CD4-positive, CD25-positive, alpha-beta regulatory T cell (primary cell): Measurements from ENCODE around the gene DMRTB1. TPM values are rescaled to one million over a fixed set of nuclear protein-coding genes. Genes with fewer than 3 reads are reported as not detected.
A peak's percentile ranks its signal among the peaks of the same experiment; 100 is the strongest.

ENCODE experiments used
- ATAC-seq, 2 donors: fragments of 150-1000 bp; cut with Tn5 transposase; one replicate each; pipeline ENCODE4 v1.10.0; 2021; ENCODE audit warnings: low read depth in 2 of 2, moderate number of reproducible peaks in 2 of 2, moderate library complexity in 1 of 2
- DNase-seq, 3 donors: peaks; one replicate each; pipeline versions ENCODE4 v3.0.0 to v3.0.0-alpha.2; 2012 to 2022; ENCODE audit warnings: mixed read lengths in 1 of 3
- H3K27ac ChIP-seq: one replicate; pipeline ENCODE4 v1.7.0; 2013; ENCODE audit warnings: mild to moderate bottlenecking, low read length; ENCODE audit not compliant: insufficient read depth, poor library complexity, severe bottlenecking
- H3K27me3 ChIP-seq: one replicate; pipeline ENCODE4 v1.7.0; 2013; ENCODE audit warnings: low read length; ENCODE audit not compliant: control insufficient read depth, insufficient read depth
- H3K36me3 ChIP-seq: one replicate; pipeline ENCODE4 v1.7.0; 2013; ENCODE audit warnings: mild to moderate bottlenecking, low read length, moderate library complexity; ENCODE audit not compliant: control insufficient read depth, insufficient read depth
- H3K4me1 ChIP-seq: 2 replicates; pipeline ENCODE4 v1.7.0; 2013; ENCODE audit warnings: mild to moderate bottlenecking, low read length; ENCODE audit not compliant: insufficient read depth, control insufficient read depth, poor library complexity, severe bottlenecking
- H3K4me3 ChIP-seq: one replicate; pipeline ENCODE4 v1.7.0; 2013; ENCODE audit warnings: low read depth, mild to moderate bottlenecking, low read length, moderate library complexity
- H3K9me3 ChIP-seq, 2 experiments: 1 replicate in 1 of 2; 2 replicates in 1 of 2; pipeline ENCODE4 v1.7.0; 2013; ENCODE audit warnings: low read length in 2 of 2, mild to moderate bottlenecking in 1 of 2, moderate library complexity in 1 of 2; ENCODE audit not compliant: control insufficient read depth in 2 of 2
- H3K27ac Mint-ChIP-seq, 3 donors: one replicate each; pipeline ENCODE4 v1.8.0; 2020 to 2022; ENCODE audit warnings: mild to moderate bottlenecking in 3 of 3, mixed read lengths in 3 of 3, moderate library complexity in 2 of 3
- H3K27me3 Mint-ChIP-seq: one replicate; pipeline ENCODE4 v1.8.0; 2022; ENCODE audit warnings: mild to moderate bottlenecking, mixed read lengths
- H3K36me3 Mint-ChIP-seq: one replicate; pipeline ENCODE4 v1.8.0; 2020; ENCODE audit warnings: mixed read lengths
- H3K4me1 Mint-ChIP-seq, 4 donors: one replicate each; pipeline ENCODE4 v1.8.0; 2020 to 2022; ENCODE audit warnings: mixed read lengths in 4 of 4, mild to moderate bottlenecking in 1 of 4
- H3K4me3 Mint-ChIP-seq, 4 donors: one replicate each; pipeline ENCODE4 v1.8.0; 2020 to 2022; ENCODE audit warnings: mild to moderate bottlenecking in 4 of 4, mixed read lengths in 4 of 4, moderate library complexity in 3 of 4
- H3K9me3 Mint-ChIP-seq, 7 donors: one replicate each; pipeline ENCODE4 v1.8.0; 2020 to 2022; ENCODE audit warnings: mixed read lengths in 7 of 7, mild to moderate bottlenecking in 3 of 7, moderate library complexity in 2 of 7
- polyA plus RNA-seq, 4 donors: library from polyadenylated mRNA; unstranded; fragments of 300-500 nt; fragmentation: Illumina TruSeq; gene quantifications; one replicate each; pipeline ENCODE4 v1.2.3, GENCODE V29; 2021
- total RNA-seq: library from RNA; stranded (reverse); gene quantifications from one replicate; pipeline ENCODE4 v1.2.3, GENCODE V29; 2022

DMRTB1 gene
- total and polyA plus RNA-seq, 5 donors from 2014 or later: not detected

GRCh38 chr1:53510215-53510614 is 51.0 kb downstream of the DMRTB1 start:
- Histone ChIP-seq H3K9me3 (no peaks in the 10 kb centered on the region), H3K36me3 (no peaks in the 10 kb centered on the region), H3K4me3 (no peak overlapping the region), H3K4me1 (no peaks in the 10 kb centered on the region), H3K27me3 (no peaks in the 10 kb centered on the region), H3K27ac (no peak overlapping the region)
- H3K36me3 Mint-ChIP-seq: no peaks in the 10 kb centered on the region
- no peak for ATAC-seq
- H3K27ac Mint-ChIP-seq: no peak overlapping the region
- H3K4me1 Mint-ChIP-seq: no peaks in the 10 kb centered on the region
- H3K27me3 Mint-ChIP-seq: no peaks in the 10 kb centered on the region
- no peak for DNase-seq
- H3K9me3 Mint-ChIP-seq: no peaks in the 10 kb centered on the region
- no peak overlapping the region for H3K4me3 Mint-ChIP-seq

GRCh38 chr1:53511323-53511932 is 52.2 kb downstream of the DMRTB1 start:
- H3K27ac Mint-ChIP-seq: no peak overlapping the region
- no peaks in the 10 kb centered on the region for H3K4me1 Mint-ChIP-seq
- no peaks in the 10 kb centered on the region for H3K27me3 Mint-ChIP-seq
- DNase-seq (no peak), ATAC-seq (no peak)
- Histone ChIP-seq H3K27me3 (no peaks in the 10 kb centered on the region), H3K4me1 (no peaks in the 10 kb centered on the region), H3K36me3 (no peaks in the 10 kb centered on the region), H3K4me3 (no peak overlapping the region), H3K27ac (no peak overlapping the region), H3K9me3 (no peaks in the 10 kb centered on the region)
- no peak overlapping the region for H3K4me3 Mint-ChIP-seq
- no peaks in the 10 kb centered on the region for H3K36me3 Mint-ChIP-seq
- no peaks in the 10 kb centered on the region for H3K9me3 Mint-ChIP-seq

- no peak for ATAC-seq
Measured at GRCh38 chr1:53511933-53512806, 53.0 kb downstream of the DMRTB1 start.

GRCh38 chr1:53512807-53513755 is 53.9 kb downstream of the DMRTB1 start:
- no peak for ATAC-seq
- H3K27ac Mint-ChIP-seq: peak overlapping the region in 1 of 3 donors; percentile 56

More at GRCh38 chr1:53511933-53512806, 53.0 kb downstream of the DMRTB1 start:
- H3K36me3 ChIP-seq: no peaks in the 10 kb centered on the region
- Mint-ChIP-seq H3K27ac (no peak overlapping the region), H3K4me1 (no peaks in the 10 kb centered on the region), H3K36me3 (no peaks in the 10 kb centered on the region), H3K4me3 (no peak overlapping the region), H3K9me3 (no peaks in the 10 kb centered on the region), H3K27me3 (no peaks in the 10 kb centered on the region)
- H3K4me3 ChIP-seq: no peak overlapping the region
- no peak for DNase-seq
- H3K27ac ChIP-seq: no peak overlapping the region
- H3K9me3 ChIP-seq: no peaks in the 10 kb centered on the region
- H3K4me1 ChIP-seq: no peaks in the 10 kb centered on the region
- no peaks in the 10 kb centered on the region for H3K27me3 ChIP-seq

GRCh38 chr1:53513846-53514245 is 54.6 kb downstream of the DMRTB1 start:
- ATAC-seq: no peak
- Mint-ChIP-seq H3K4me3 (no peak overlapping the region), H3K27me3 (no peaks in the 10 kb centered on the region), H3K27ac (no peak overlapping the region), H3K4me1 (no peaks in the 10 kb centered on the region), H3K9me3 (no peaks in the 10 kb centered on the region), H3K36me3 (no peaks in the 10 kb centered on the region)
- no peaks in the 10 kb centered on the region for H3K9me3 ChIP-seq
- no peaks in the 10 kb centered on the region for H3K27me3 ChIP-seq
- no peak for DNase-seq
- no peaks in the 10 kb centered on the region for H3K36me3 ChIP-seq
- no peaks in the 10 kb centered on the region for H3K4me1 ChIP-seq
- H3K4me3 ChIP-seq: no peak overlapping the region
- H3K27ac ChIP-seq: no peak overlapping the region

More at GRCh38 chr1:53512807-53513755, 53.9 kb downstream of the DMRTB1 start:
- H3K9me3 ChIP-seq: no peaks in the 10 kb centered on the region
- no peaks in the 10 kb centered on the region for H3K9me3 Mint-ChIP-seq
- no peak for DNase-seq
- H3K36me3 ChIP-seq: no peaks in the 10 kb centered on the region
- H3K4me3 Mint-ChIP-seq: no peak overlapping the region
- H3K4me1 ChIP-seq: no peaks in the 10 kb centered on the region
- no peaks in the 10 kb centered on the region for H3K27me3 Mint-ChIP-seq
- H3K27me3 ChIP-seq: no peaks in the 10 kb centered on the region
- H3K27ac ChIP-seq: no peak overlapping the region
- H3K36me3 Mint-ChIP-seq: no peaks in the 10 kb centered on the region
- no peak overlapping the region for H3K4me3 ChIP-seq
- no peaks in the 10 kb centered on the region for H3K4me1 Mint-ChIP-seq

- Mint-ChIP-seq H3K4me3 (no peak overlapping the region), H3K4me1 (no peaks in the 10 kb centered on the region), H3K27ac (no peak overlapping the region), H3K36me3 (no peaks in the 10 kb centered on the region), H3K27me3 (no peaks in the 10 kb centered on the region), H3K9me3 (no peaks in the 10 kb centered on the region)
- ATAC-seq (no peak), DNase-seq (no peak)
- Histone ChIP-seq H3K27ac (no peak overlapping the region), H3K36me3 (no peaks in the 10 kb centered on the region), H3K4me1 (no peaks in the 10 kb centered on the region), H3K27me3 (no peaks in the 10 kb centered on the region), H3K4me3 (no peak overlapping the region), H3K9me3 (no peaks in the 10 kb centered on the region)
Measured at GRCh38 chr1:53514436-53514835, 55.2 kb downstream of the DMRTB1 start.

- no peaks in the 10 kb centered on the region for H3K4me1 Mint-ChIP-seq
- Histone ChIP-seq H3K27ac (no peak overlapping the region), H3K4me1 (no peaks in the 10 kb centered on the region), H3K36me3 (no peaks in the 10 kb centered on the region), H3K4me3 (no peak overlapping the region), H3K9me3 (no peaks in the 10 kb centered on the region), H3K27me3 (no peaks in the 10 kb centered on the region)
- DNase-seq (no peak), ATAC-seq (no peak)
- no peak overlapping the region for H3K27ac Mint-ChIP-seq
- no peaks in the 10 kb centered on the region for H3K36me3 Mint-ChIP-seq
- no peaks in the 10 kb centered on the region for H3K27me3 Mint-ChIP-seq
- no peaks in the 10 kb centered on the region for H3K9me3 Mint-ChIP-seq
- H3K4me3 Mint-ChIP-seq: no peak overlapping the region
Measured at GRCh38 chr1:53516181-53516580, 57.0 kb downstream of the DMRTB1 start.
